EL (cell line): ENCODE data around the gene IRAK2.
A peak's percentile ranks its signal among the peaks of the same experiment; 100 is the strongest.
"Not testable (repeated sequence)": the region's sequence is repeated elsewhere in the genome, so short reads cannot be mapped to it uniquely, and the experiment has no call there.

Experiments used
- DNase-seq: peaks from one replicate; pipeline ENCODE4 v3.0.0-alpha.2; 2016

The IRAK2 gene

GRCh38 chr3:10160346-10160745, 4.4 kb upstream of the IRAK2 start:
- DNase-seq: no peak

DNA sequence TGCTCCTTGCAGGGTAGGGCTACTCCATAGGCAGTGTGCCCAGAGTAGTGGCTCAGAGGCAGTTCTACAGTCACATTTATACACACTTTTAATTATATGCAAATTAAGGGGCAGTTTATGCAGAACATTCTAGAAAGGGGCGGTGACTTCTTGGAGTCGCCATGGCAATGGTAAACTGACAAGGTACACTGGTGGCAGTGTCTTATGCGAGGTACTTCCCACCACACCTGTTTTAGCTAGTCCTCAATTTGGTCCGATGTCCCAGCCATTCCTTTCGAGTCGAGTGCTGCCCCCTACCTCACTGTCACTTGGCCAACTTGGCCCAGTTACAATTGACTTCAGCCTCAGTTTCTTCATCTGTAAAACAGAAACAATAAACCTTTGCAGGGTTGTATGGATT, 3.8 kb upstream of the IRAK2 start:
- no peak for DNase-seq

DNA sequence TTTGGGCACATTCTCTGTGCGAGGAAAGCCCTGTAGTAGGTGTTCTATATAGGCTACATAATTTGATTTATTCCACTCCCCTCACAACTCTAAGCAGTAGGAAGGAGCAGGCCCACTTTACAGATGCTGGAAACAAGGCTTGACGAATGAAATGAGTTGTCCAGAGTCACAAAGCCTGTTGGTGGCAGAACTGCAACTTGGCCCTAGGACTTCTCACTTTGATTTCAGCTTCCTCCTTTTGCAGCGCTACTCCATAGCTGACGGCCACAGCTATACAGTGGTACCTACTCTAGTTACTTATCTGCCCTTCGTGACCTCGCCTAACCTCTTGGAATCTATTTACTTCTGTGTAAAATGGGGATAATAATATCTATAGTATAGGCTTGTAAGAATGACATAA, 2.5 kb upstream of the IRAK2 start:
- DNase-seq: no peak

GRCh38 chr3:10164201-10164545, 546 bp upstream of the IRAK2 start:
- not testable (repeated sequence) for DNase-seq

DNA sequence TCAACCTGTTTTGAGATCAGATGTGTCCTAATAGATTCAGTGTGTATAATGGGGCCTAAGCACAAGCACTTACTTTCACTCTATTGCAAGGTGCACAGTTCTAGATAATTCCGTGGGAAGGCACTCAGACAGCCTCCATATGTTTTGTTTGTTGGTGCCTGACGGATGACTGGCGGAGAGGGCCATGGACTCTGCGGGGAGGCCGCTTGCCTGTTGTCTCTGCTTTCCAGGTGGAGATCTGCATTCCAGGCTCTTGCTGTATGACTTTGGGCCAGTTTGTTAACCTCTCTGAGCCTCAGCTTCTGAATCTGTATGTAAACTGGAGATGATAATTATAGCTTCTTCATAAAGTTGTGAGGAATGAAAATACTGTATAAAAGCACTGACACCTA, 1.5 kb downstream of the IRAK2 start:
- DNase-seq: no peak

- peak; percentile 29 for DNase-seq
Observed at GRCh38 chr3:10169000-10169496, 4.3 kb downstream of the IRAK2 start.

GRCh38 chr3:10170915-10171478, 6.3 kb downstream of the IRAK2 start:
- no peak for DNase-seq

DNA sequence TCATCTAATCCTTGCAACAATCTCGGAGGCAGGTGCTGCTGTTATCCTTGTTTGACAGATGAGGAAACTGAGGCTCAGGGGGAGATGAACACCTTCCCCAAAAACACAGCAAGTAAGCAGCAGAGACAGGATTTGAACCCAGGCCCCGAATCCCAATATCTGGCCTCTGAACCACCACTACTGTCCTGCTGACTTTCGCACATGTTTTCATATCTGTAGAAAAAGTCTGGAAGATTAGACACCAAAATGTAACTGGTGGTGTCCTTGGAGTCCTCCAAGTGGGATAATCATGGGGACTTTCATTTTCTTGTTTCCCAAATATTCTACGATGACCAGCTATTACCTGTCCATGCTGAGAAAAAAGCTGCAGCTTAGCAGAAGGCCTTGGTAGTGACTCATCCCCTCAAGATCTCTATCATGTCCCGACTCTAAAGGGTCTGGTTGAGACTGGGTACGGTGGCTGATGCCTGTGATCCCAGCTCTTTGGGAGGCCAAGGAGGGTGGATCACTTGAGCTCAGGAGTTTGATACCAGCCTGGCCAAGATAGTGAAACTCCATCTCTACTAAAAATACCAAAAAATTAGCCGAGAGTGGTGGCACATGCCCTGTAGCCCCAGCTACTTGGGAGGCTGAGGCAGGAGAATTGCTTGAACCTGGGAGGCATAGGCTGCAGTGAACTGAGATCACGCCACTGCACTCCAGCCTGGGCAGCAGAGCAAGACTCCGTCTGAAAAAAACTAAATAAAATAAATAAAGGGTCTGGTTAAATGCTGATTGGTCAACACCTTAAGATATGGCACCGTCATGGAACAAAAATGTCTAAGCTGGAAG, 8.6 kb downstream of the IRAK2 start:
- DNase-seq: peak; percentile 69

DNA sequence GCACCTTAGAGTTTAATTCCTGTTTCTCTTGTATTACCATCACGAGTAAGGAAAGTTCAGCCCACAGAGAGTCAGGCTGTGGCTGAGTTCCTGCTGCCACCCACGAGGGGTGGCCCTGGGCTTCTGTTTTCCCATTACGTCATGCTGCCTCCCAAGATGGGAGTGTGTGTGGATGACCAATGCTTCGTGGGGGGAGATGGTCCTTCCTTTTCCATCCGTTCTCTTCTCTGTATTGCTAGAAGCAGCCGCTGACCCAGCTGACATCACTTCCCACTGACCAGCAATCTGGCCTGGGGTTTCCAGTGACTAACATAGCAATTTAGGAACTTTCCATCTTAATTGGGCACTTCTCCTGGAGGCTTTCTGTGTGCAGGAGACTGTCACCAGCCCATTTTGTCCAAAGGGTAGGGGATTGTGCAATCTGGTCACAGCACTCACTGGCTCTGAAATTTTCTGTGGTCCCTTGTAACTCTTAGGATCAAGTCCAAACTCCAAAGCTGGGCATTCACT, 9.3 kb downstream of the IRAK2 start:
- DNase-seq: peak; percentile 99

GRCh38 chr3:10175334-10175733, 10.6 kb downstream of the IRAK2 start:
- DNase-seq: not testable (repeated sequence)

GRCh38 chr3:10176150-10176549, 11.4 kb downstream of the IRAK2 start:
- DNase-seq: not testable (repeated sequence)

DNA sequence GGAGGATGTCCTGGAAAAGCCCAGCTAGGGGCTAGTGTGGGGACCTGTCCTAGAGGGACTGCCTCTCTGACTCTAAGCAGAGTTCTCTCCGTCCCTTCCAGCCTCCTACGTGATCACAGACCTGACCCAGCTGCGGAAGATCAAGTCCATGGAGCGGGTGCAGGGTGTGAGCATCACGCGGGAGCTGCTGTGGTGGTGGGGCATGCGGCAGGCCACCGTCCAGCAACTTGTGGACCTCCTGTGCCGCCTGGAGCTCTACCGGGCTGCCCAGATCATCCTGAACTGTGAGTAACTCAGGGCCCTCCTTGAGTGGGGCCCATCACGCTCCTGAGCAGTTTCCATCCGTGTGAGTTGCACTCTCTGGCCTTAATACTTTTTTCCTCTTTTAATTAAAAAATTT, 13.0 kb downstream of the IRAK2 start:
- no peak for DNase-seq

GRCh38 chr3:10178892-10179291, 14.2 kb downstream of the IRAK2 start:
- no peak for DNase-seq

GRCh38 chr3:10180289-10180688, 15.6 kb downstream of the IRAK2 start:
- no peak for DNase-seq

DNA sequence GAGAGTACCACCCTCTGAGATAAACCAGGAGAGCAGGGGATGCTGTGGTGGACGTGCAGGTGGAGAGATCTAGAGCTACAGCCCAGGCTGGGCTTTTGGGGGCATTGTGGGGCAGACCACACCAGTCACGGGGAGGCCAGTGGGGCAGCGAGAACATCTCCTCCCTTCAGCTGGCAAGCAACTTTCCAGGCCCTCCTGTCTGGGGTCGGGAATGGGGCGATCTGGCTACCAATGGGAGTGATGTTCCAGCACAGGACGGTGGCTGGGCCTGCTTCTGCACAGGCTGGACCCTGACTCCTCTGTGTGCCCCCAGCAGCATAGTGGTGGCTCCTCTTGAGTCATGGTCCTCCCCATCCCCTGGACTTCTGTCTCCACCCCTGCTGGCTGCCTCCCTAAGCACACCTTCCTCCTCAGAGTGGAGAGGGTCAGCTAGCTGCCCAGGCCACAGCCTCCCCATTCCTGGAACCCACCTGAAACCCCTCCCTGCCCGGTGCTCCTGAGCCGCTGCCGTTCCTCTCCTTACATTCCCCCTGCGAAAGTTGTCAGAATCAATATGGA, 16.1 kb downstream of the IRAK2 start:
- no peak for DNase-seq

GRCh38 chr3:10182950-10183349, 18.2 kb downstream of the IRAK2 start:
- no peak for DNase-seq

- no peak for DNase-seq
Observed at GRCh38 chr3:10184250-10184649, 19.5 kb downstream of the IRAK2 start.

- DNase-seq: no peak
Observed at GRCh38 chr3:10185804-10186762, 21.4 kb downstream of the IRAK2 start.

GRCh38 chr3:10187290-10187876, 22.7 kb downstream of the IRAK2 start:
- no peak for DNase-seq

DNA sequence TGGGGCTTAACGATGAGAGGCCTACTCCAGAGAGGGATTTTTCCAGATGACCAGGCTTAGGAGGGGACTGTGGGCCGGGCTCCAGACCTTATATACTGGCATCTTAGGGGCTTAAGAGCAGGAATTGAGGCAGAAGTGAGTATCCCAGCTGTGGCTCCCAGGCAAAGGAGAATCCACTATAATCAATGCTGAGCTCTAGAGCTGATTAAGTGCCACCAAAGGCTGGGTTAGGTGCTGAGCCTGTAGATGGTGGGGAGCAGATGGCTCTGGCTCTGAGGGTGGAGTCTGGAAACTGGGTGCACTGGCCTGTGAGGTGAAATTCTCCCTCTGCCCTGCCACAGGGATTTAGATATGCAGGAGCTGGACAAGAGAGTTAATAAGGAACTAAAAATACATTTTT, 23.2 kb downstream of the IRAK2 start:
- DNase-seq: no peak

- DNase-seq: no peak
Observed at GRCh38 chr3:10188804-10189556, 24.3 kb downstream of the IRAK2 start.
